Nephron progenitor cell (in vitro differentiated cells): Measurements from ENCODE around the gene PKP1.

Experiments
- DNase-seq: peaks from one replicate; pipeline ENCODE4 v3.0.0; 2021
- H3K27ac Mint-ChIP-seq: 2 replicates; pipeline ENCODE4 v1.8.0; 2021; ENCODE audit warnings: mild to moderate bottlenecking, moderate library complexity, mixed read lengths
- H3K27me3 Mint-ChIP-seq: 2 replicates; pipeline ENCODE4 v1.8.0; 2021; ENCODE audit warnings: mild to moderate bottlenecking, low read depth, mixed read lengths; ENCODE audit not compliant: poor library complexity
- H3K36me3 Mint-ChIP-seq: 2 replicates; pipeline ENCODE4 v1.8.0; 2021; ENCODE audit warnings: low read depth, mixed read lengths
- H3K4me1 Mint-ChIP-seq: 2 replicates; pipeline ENCODE4 v1.8.0; 2021; ENCODE audit warnings: mixed read lengths
- H3K4me3 Mint-ChIP-seq: 2 replicates; pipeline ENCODE4 v1.8.0; 2021; ENCODE audit warnings: mild to moderate bottlenecking, moderate library complexity, mixed read lengths
- H3K9me3 Mint-ChIP-seq: 2 replicates; pipeline ENCODE4 v1.8.0; 2021; ENCODE audit warnings: mild to moderate bottlenecking, moderate library complexity, mixed read lengths
- TF ChIP-seq, protein P1 (sequence below): fragments of 200-600 bp; sonication (generic); IDR thresholded peaks from 2 replicates; pipeline ENCODE4 v1.5.0; 2021; ENCODE audit warnings: antibody characterized with exemption

The PKP1 gene

DNA sequence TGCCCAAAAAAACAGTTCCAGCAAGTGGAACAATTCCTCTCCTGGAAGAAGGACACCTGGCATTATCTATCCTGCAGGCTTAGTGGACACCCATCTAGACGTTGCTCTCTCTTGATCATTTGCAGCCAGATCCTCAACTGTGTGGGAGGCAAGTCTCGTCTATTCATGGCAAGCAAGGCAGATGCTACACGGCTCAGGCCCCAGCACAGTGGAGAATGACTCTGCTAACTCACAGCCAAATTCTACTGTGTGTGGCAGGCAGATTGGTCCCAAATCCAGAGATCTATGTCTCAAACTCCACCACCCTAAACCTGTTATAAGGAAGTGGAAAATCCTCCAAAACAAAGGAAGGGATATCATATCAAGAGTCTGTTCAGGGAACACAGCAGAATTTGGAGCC is 87.2 kb downstream of the PKP1 start:
- no peak for DNase-seq
- Mint-ChIP-seq H3K4me1 (peaks cover 44% of the 10 kb centered on the region), H3K36me3 (no peaks in the 10 kb centered on the region), H3K27me3 (peaks cover 22% of the 10 kb centered on the region), H3K9me3 (no peaks in the 10 kb centered on the region), H3K27ac (no peak overlapping the region), H3K4me3 (no peak overlapping the region)
- TF ChIP-seq, protein P1, sequence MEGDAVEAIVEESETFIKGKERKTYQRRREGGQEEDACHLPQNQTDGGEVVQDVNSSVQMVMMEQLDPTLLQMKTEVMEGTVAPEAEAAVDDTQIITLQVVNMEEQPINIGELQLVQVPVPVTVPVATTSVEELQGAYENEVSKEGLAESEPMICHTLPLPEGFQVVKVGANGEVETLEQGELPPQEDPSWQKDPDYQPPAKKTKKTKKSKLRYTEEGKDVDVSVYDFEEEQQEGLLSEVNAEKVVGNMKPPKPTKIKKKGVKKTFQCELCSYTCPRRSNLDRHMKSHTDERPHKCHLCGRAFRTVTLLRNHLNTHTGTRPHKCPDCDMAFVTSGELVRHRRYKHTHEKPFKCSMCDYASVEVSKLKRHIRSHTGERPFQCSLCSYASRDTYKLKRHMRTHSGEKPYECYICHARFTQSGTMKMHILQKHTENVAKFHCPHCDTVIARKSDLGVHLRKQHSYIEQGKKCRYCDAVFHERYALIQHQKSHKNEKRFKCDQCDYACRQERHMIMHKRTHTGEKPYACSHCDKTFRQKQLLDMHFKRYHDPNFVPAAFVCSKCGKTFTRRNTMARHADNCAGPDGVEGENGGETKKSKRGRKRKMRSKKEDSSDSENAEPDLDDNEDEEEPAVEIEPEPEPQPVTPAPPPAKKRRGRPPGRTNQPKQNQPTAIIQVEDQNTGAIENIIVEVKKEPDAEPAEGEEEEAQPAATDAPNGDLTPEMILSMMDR = no peak

GRCh38 chr1:201371276-201371675 is 88.0 kb downstream of the PKP1 start:
- Mint-ChIP-seq H3K27ac (no peak overlapping the region), H3K9me3 (no peaks in the 10 kb centered on the region), H3K4me3 (no peak overlapping the region), H3K27me3 (peaks cover 21% of the 10 kb centered on the region), H3K4me1 (peaks cover 52% of the 10 kb centered on the region), H3K36me3 (no peaks in the 10 kb centered on the region)
- TF ChIP-seq, protein P1 = no peak
- no peak for DNase-seq

DNA sequence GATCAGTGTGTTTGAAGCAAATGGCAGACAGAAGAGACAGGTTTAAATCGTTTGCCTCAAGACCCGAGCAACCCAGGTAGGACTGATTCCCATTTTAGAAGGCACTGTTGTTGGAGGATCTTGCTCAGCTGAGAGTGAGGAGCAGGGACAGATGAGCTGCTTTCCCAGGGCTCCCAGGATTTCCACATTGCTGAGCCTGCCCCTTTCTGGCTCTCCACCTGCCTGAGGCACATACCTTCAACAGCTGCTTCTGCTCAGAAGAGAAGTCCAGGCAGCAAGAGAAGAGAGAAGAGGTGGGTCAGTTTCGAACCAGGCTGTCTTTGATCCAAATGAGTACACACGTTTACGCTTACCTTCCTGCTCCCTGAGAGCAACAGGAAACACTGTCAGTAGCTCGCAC is 88.5 kb downstream of the PKP1 start:
- peaks cover 21% of the 10 kb centered on the region for H3K27me3 Mint-ChIP-seq
- no peaks in the 10 kb centered on the region for H3K9me3 Mint-ChIP-seq
- H3K4me1 Mint-ChIP-seq = peaks cover 57% of the 10 kb centered on the region
- H3K27ac Mint-ChIP-seq = no peak overlapping the region
- no peak overlapping the region for H3K4me3 Mint-ChIP-seq
- no peaks in the 10 kb centered on the region for H3K36me3 Mint-ChIP-seq
- TF ChIP-seq, protein P1 = no peak
- no peak for DNase-seq

DNA sequence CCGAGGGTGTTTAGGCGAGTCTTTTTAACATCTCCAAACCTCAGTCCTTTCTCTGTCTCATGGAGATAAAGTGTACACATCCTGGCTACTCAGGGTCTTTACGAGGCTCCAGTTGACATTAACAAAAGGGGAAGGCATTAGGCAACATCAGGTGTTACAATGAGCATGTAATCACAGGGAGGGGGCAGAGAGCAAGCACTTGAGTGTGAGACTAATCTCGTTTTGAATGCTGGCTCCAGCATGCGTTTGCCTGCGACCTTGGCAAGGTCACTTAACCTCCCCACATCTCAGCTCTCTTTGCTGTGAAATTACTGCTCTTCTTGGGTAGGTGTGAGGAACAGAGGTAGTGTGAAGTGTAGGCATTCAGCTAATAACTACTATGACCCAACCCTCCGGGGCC is 91.1 kb downstream of the PKP1 start:
- Mint-ChIP-seq H3K9me3 (no peaks in the 10 kb centered on the region), H3K4me1 (peaks cover 68% of the 10 kb centered on the region), H3K27me3 (peaks cover 9% of the 10 kb centered on the region), H3K27ac (no peak overlapping the region), H3K36me3 (no peaks in the 10 kb centered on the region), H3K4me3 (no peak overlapping the region)
- no peak for DNase-seq
- TF ChIP-seq, protein P1 = no peak

GRCh38 chr1:201375169-201375568 is 91.9 kb downstream of the PKP1 start:
- no peak overlapping the region for H3K27ac Mint-ChIP-seq
- no peak for DNase-seq
- no peaks in the 10 kb centered on the region for H3K36me3 Mint-ChIP-seq

DNA sequence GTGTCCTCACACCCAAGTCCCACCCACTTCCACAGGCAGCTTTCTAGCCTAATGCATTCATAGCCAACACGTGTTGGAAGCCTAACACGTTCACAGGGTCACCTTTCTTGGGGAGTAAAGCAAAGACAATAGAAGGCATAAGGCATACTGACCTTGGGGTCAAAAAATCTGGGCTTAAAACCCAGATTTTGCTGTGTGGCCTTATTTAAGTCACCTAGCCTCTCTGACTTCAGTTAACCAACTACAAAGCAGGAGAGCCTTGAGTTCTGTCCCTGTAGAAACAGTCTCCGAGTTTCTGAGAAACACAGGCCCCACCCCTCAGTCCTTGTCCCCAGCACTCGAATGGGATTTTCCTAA is 92.8 kb downstream of the PKP1 start:
- no peaks in the 10 kb centered on the region for H3K36me3 Mint-ChIP-seq
- H3K4me3 Mint-ChIP-seq = no peak overlapping the region
- H3K9me3 Mint-ChIP-seq = no peaks in the 10 kb centered on the region
- peaks cover 9% of the 10 kb centered on the region for H3K27me3 Mint-ChIP-seq
- peak overlapping the region; percentile 79 for H3K27ac Mint-ChIP-seq
- H3K4me1 Mint-ChIP-seq = peaks cover 57% of the 10 kb centered on the region
- no peak for DNase-seq
- TF ChIP-seq, protein P1 = no peak

More at GRCh38 chr1:201375169-201375568, 91.9 kb downstream of the PKP1 start:
- TF ChIP-seq, protein P1 = no peak
- H3K4me1 Mint-ChIP-seq = peaks cover 60% of the 10 kb centered on the region
- no peak overlapping the region for H3K4me3 Mint-ChIP-seq
- H3K9me3 Mint-ChIP-seq = no peaks in the 10 kb centered on the region
- peaks cover 6% of the 10 kb centered on the region for H3K27me3 Mint-ChIP-seq
